Activated CD8-positive, alpha-beta memory T cell treated with anti-CD3 and anti-CD28 coated beads for 4 hours (primary cell): ENCODE results near the gene WRAP73.
"Not testable (repeated sequence)": the region's sequence is repeated elsewhere in the genome, so short reads cannot be mapped to it uniquely, and the experiment has no call there.

ENCODE experiments used
- DNase-seq, 2 donors: peaks; one replicate each; pipeline ENCODE4 v3.0.0-alpha.2; 2020; ENCODE audit warnings: low read depth in 2 of 2

WRAP73 gene

DNA sequence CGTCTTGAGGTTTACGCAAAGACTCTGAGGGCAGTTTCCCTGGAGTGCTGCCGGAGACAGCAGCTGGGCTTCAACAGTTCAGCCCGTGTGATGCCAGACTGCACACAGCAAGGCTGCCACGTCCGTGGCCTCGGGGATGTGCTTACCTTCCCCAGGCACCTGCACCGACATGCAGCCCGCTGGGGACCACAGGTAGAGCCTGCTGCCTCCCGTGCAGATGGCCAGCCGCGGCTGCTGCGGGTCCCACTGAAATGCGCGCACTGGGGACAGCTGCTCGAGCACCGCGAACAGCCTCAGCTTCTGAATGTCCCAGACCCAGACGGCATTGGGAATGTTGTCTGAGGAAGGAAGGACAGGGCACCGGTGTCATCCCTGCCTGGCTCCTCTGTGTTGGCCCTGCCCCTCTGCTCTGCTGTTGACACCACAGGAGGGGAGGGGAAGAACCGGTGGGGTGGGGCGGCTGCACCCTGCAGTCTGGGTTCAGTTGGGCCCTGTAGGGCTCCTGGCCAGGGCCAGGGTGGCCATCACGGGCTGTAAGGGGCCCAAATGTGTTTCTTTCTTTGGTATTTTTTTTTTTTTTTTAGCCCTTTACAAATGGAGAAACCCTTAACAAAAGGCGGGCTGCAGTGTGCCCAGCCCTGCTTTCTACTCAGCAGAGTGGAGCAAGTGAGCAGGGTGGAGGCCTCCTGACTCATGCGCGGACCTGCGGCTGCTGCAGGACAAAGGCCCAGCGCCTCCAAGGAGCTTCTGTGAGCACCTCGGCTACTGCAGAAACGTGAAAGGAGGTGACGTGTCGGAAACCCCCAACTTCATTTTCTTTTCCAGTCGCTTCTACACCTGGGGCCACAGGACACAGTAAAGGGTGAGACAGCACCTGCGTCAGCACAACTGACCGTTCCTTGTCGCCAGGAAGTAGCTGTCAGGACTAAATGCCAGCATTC lies 18.3 kb downstream of the WRAP73 start:
- DNase-seq = no peak

DNA sequence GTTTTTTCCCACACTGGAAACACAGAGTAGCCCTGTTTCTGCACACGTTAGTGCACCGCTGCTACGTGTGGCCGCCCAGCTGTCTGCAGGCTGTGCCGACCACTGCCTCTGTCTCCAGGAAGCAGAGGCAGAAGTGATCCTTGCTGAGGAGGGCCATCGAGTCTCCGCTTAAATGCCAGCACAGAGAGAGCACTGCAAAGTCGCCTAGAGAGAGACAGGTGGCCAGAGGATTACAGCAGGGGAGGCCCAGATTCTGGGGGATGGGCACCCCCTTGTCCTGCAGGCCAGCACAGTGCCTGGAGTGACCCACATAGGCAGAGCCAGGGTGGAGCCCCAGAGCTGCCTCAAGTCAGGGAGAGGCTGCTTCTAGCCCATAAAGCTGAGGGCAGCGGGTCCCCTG lies 19.0 kb downstream of the WRAP73 start:
- DNase-seq = no peak

GRCh38 chr1:3630161-3630611 lies 19.7 kb downstream of the WRAP73 start:
- no peak for DNase-seq

DNA sequence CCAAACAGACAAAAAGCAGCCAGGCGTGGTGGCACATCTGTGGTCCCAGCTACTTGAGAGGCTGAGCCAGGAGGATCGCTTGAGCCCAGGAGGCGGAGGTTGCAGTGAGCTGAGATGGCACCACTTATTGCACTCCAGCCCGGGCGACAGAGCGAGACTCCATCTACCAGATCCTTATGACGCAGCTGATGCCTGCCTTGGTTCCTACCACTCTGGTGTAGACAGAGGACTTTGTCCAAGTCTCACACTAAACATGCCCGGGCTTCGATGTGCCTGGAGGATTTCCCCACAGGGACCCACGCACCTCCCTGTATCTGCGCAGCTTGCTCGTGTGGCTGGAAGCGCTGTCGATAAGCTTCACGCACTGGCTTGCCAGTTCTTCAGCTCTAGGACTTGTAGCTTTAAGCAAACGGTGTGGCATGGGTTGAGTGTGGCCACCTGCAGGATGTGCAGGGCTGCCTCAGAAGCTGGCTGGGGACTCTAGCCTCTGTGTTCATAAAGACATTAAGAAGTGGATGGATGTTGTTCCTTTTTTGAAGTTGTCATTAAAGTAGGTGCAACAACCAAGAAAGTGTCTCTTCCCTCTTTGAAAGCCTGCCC lies 20.2 kb downstream of the WRAP73 start:
- no peak for DNase-seq

GRCh38 chr1:3628445-3628844 lies 21.5 kb downstream of the WRAP73 start:
- no peak for DNase-seq

DNA sequence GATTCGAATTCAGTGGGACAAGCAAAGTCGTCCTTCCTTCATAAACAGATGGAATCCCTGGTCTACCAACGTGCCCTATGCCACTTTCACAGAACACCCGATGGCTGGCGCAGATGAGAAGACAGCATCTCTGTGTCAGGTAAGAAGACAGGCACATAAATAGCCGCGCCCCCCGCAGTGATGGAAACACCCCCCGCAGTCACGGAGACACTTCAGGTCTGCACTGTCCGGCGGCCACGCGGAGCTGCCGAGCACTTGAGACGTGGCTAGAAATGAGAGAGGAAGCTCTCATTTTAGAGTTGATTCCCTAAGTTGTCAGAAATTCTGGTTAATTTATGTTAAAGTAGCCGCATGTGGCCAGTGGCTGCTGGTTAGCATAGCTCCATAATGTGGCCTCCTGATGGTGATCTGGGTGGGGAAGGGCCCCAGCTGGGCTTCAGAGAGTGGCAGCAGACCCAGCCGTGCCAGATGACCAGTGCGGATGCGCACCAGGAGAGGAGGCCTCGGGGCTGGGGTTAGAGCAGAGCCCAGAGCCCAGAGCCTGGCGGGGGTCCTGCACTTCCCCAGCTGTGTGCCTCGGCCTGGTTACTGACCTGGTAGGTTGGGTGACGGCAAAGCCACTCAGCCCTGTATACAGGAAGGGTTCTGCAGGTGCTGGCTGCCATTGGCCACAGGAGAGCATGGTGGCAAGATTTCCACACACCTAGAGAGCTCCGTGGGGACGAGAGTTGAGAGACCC lies 22.2 kb downstream of the WRAP73 start:
- no peak for DNase-seq

DNA sequence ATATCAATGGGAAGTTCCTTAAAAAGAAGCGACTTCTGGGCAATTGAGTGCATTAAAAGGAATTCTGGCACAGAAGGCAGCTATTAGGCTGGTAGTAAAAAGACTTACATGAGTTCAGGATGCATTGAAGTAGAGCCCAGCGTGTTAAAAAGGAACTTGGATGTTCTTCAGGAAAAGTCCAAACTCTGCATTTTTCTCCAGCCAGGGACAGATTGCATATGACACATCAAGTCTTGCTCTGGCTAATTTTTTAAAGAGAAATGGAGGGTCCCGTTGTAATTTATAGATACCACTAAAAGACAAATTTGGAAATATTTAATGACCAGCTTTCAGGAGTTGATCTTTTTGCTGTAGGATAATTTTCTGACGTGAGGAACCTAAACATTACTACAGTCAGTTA lies 23.9 kb downstream of the WRAP73 start:
- DNase-seq = no peak

DNA sequence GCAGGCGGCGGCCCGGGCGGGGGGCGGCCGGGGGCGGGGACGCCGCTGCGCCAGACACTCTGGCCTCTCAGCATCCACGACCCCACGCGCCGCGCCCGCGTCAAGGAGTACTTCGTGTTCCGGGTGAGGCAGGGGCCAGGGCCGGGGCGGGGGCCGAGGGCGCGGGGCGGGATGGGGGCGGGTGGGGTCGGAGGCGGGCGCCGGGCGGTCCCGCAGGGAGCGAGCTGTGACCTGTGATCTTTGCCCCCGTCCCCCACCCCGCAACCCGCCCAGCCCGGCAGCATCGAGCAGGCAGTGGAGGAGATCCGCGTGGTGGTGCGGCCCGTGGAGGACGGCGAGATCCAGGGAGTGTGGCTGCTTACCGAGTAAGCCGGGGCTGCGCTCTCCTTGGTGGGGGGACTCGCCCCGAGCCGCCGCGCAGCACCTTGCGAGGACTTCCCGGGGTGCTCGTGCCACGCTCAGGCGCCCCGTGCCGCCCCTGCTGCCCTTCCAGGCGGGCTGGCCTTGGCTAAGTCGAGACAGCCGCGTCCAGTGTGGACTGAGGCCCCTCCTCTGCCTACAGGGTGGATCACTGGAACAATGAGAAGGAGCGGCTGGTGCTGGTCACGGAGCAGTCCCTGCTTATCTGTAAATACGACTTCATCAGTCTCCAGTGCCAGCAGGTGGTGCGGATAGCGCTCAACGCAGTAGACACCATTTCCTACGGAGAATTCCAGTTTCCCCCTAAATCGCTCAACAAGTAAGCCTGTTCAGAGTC lies 24.6 kb downstream of the WRAP73 start:
- no peak for DNase-seq

DNA sequence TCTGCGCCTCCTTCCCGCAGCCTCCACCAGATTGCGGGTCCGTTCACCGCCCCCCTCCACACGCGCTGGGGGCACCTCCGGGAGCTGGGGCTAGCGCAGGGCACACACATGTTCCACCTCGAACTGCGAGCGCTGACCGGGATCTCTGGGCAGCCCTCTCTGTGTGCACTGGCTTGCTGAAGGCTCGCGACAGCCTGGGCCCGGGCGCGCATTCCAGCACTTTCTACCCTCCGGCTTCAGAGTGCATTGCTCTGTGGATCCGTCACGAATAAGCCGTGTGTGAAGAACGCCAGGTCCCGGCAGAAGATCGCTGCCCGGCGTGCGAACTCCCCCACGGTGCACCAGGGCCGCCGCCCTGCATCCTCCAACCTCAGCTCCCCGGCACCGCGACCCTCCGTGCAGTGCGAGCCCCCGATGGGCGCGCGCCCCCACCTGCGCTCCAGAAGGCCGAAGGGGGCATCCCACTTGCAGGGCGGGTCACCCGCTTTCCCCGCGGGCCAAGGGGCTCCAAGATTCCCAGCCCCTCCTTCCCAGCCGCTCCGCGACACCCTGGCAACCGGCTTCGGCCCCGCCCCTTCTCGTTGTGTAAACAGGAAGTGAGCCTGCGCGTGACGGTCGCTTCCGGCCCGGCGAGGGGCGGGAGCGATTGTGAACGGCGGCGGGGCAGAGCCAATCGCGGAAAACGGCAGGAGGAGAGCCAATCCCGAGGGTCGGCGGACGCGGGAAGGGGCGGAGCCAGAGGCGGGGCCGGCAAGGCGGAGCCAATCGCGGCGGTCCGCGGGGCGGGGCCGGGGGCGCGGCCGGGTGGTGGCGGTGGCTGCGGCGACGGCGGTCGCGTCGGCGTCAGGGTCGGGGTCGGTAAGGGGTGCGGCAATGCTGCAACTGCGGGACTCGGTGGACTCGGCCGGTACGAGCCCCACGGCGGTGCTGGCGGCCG lies 25.4 kb downstream of the WRAP73 start, which contains the start of gene TPRG1L:
Gene TPRG1L (plus strand): TSS at position 816 of the 937 bp plus-strand sequence. CDS start 58 bp downstream, at position 874.
- DNase-seq = peak; percentile 96

DNA sequence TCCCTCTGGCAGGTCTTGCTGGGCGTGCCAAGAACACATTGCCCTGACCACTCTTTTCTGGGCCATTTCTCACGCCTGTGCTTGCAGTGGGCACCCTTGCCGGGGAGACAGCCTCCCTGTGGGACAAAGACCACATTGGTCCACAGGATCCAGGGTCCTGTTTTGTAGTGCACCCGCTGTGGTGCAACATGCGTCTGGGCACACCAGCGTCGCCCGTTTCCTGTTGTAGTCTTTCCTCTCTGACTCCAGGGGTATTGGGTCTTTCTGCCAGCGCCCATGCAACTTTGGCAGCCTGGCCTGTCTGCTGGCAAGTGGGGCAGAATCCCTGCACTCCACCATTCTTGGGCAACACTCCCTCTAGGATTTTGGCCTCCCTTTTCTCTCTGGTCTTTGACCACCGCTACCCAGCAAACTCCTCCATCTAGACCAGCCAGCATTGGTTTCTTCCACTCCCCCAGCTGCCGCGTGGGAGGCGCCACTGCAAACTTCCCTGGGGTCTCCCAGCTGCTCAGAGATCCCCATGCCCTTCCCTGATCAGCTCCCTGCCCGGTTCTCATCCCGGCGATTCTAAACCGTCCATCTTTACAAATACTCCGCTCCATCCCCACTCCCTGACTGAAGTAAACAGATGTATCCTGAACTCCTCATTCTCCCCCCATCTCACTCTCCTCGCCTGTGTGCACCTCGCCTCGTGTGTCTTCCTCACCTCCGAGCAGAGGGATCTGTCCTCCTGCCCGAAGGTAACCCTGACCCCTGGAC lies 26.3 kb downstream of the WRAP73 start:
- DNase-seq = no peak

GRCh38 chr1:3622102-3622501 lies 27.8 kb downstream of the WRAP73 start:
- DNase-seq = not testable (repeated sequence)

- not testable (repeated sequence) for DNase-seq
Measured at GRCh38 chr1:3621151-3621671, 28.7 kb downstream of the WRAP73 start.

DNA sequence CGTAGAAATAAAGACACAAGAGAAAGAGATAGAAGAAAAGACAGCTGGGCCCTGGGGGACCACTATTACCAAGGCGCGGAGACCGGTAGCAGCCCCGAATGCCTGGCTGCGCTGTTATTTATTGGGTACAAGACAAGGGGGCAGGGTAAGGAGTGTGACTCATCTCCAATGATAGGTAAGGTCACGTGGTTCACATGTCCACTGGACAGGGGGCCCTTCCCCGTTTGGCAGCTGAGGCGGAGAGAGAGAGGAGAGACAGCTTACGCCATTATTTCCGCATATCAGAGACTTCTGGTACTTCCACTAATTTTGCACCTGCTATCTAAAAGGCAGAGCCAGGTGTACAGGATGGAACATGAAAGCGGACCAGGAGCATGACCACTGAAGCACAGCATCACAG lies 29.2 kb downstream of the WRAP73 start:
- no peak for DNase-seq

DNA sequence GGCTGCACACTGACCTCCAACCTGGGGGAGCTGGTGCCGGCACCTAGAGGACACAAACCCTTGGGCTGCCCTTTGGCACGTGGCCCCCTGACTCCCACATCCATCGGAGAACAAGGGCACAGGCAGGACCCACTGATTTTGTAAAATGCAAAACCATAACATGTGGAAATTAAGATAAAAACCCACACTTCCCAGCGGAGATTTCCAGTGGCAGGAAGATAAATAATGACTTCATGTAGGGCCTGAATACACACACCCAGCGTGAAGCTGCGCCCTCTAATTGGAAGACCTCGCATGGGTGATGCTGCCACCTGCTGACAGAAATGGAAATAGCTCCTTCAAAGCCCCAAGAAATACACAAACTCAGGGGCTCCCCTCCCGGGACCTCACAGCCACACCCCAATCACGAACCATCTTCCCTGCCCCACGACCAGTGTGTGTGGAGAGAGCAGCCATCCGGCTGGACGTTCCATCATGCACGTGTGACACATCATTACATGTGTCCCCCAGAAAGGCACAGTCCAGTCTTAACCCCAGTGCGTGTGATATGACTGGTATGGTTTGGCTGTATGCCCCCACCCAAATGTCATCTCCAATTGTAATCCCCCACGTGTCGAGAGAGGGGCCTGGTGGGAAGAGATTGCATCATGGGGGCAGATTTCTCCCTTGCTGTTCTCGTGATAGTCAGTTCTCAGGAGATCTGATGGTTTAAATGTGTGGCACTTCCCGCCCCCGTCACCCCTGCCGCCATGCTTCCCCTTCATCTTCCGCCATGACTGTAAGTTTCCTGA lies 30.8 kb downstream of the WRAP73 start:
- DNase-seq = peak; percentile 49 to 59

- DNase-seq = no peak
Measured at GRCh38 chr1:3618531-3618880, 31.4 kb downstream of the WRAP73 start.

DNA sequence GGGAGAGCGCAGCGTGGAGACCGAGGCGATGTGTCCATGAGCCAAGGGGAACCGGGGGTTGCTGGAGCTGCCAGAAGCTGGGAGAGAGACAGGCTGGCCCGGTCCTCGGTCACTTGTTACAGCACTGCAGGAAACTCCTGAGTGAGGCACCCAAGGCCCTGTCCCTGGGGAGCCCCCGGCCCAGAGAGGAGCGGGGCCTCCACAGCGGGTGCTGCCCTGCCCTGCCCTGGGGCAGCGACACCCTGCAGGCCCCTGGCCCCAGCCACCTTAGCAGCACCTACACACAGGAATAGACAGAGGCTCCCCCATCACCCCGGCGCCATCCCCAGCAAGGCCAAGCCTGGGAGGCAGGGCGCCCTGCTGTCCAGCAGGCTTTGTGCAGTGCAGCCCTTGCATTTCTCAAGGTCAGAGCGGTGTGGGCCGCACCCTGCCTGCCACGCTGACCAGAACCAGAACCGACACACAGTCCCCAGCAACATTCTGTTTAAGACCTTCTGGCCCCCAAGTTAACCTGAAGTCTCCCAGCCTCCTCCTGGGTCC lies 32.0 kb downstream of the WRAP73 start:
- DNase-seq = no peak

DNA sequence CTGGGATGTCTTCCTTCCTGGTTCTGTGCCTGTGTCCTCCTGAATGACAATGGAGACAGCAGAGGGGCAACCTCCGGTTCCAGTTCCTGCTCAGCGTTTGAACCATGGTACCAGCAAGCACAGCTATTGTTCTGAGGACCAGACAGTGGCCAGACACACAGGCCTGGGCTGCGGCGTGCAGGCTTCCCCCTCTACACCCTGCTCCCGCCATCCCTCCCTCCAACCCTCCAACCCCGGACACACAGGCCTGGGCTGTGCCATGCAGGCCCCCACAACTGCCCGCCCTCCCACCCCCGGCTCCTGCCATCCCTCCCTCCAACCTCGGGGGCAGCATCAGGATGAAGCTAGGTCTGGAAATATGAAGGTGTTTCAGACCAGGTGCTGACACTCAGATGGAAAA lies 33.0 kb downstream of the WRAP73 start:
- no peak for DNase-seq
